Mesothelial cell of epicardium (in vitro differentiated cells): Measurements from ENCODE around the gene ADAM22. TPM values are rescaled to one million over a fixed set of nuclear protein-coding genes. Genes with fewer than 3 reads are reported as not detected.

Source experiments
- DNase-seq, 2 experiments: peaks; one replicate each; pipeline ENCODE4 v3.0.0; 2021; ENCODE audit warnings: low spot score in 2 of 2; ENCODE audit not compliant: unreplicated experiment in 2 of 2
- H3K27ac Mint-ChIP-seq: 2 replicates; pipeline ENCODE4 v1.8.0; 2021; ENCODE audit warnings: mixed read lengths
- H3K27me3 Mint-ChIP-seq: 2 replicates; pipeline ENCODE4 v1.8.0; 2021; ENCODE audit warnings: low read depth, mixed read lengths
- H3K36me3 Mint-ChIP-seq: 2 replicates; pipeline ENCODE4 v1.8.0; 2021; ENCODE audit warnings: mixed read lengths
- H3K4me1 Mint-ChIP-seq: 2 replicates; pipeline ENCODE4 v1.8.0; 2021; ENCODE audit warnings: mixed read lengths
- H3K4me3 Mint-ChIP-seq: 2 replicates; pipeline ENCODE4 v1.8.0; 2021; ENCODE audit warnings: mild to moderate bottlenecking, moderate library complexity, mixed read lengths
- H3K9me3 Mint-ChIP-seq: 2 replicates; pipeline ENCODE4 v1.8.0; 2021; ENCODE audit warnings: mixed read lengths
- CTCF ChIP-seq: fragments of 200-600 bp; sonication (generic); IDR thresholded peaks from one replicate; pipeline ENCODE4 v1.5.0; 2021; ENCODE audit warnings: antibody characterized with exemption; ENCODE audit not compliant: unreplicated experiment
- total RNA-seq: library from RNA; stranded (reverse); gene quantifications from 3 replicates; pipeline ENCODE4 v1.2.1, GENCODE V29; 2021

The ADAM22 gene
- total RNA-seq, 1 donor from 2014 or later: 6.3 TPM

GRCh38 chr7:88202278-88202677 is 268.2 kb downstream of the ADAM22 start:
- Mint-ChIP-seq H3K4me1 (no peaks in the 10 kb centered on the region), H3K27me3 (no peaks in the 10 kb centered on the region), H3K4me3 (no peak overlapping the region), H3K36me3 (peaks cover 32% of the 10 kb centered on the region), H3K9me3 (no peaks in the 10 kb centered on the region), H3K27ac (no peak overlapping the region)
- DNase-seq: no peak
- no peak for TF ChIP-seq CTCF

GRCh38 chr7:88202799-88203198 is 268.7 kb downstream of the ADAM22 start:
- DNase-seq: no peak
- Mint-ChIP-seq H3K27ac (no peak overlapping the region), H3K4me3 (no peak overlapping the region), H3K36me3 (peaks cover 35% of the 10 kb centered on the region), H3K27me3 (no peaks in the 10 kb centered on the region), H3K4me1 (no peaks in the 10 kb centered on the region), H3K9me3 (no peaks in the 10 kb centered on the region)
- no peak for TF ChIP-seq CTCF

- DNase-seq: no peak
- no peaks in the 10 kb centered on the region for H3K4me1 Mint-ChIP-seq
- H3K27me3 Mint-ChIP-seq: no peaks in the 10 kb centered on the region
- no peaks in the 10 kb centered on the region for H3K9me3 Mint-ChIP-seq
- peaks cover 36% of the 10 kb centered on the region for H3K36me3 Mint-ChIP-seq
- no peak for TF ChIP-seq CTCF
- H3K4me3 Mint-ChIP-seq: no peak overlapping the region
- no peak overlapping the region for H3K27ac Mint-ChIP-seq
Measured at GRCh38 chr7:88203401-88203800, 269.4 kb downstream of the ADAM22 start.

GRCh38 chr7:88204525-88205110 is 270.6 kb downstream of the ADAM22 start:
- peaks cover 36% of the 10 kb centered on the region for H3K36me3 Mint-ChIP-seq
- H3K4me3 Mint-ChIP-seq: no peak overlapping the region
- no peaks in the 10 kb centered on the region for H3K27me3 Mint-ChIP-seq
- DNase-seq: no peak
- TF ChIP-seq CTCF: no peak
- no peak overlapping the region for H3K27ac Mint-ChIP-seq
- H3K4me1 Mint-ChIP-seq: no peaks in the 10 kb centered on the region
- H3K9me3 Mint-ChIP-seq: no peaks in the 10 kb centered on the region

GRCh38 chr7:88205179-88205578 is 271.1 kb downstream of the ADAM22 start:
- Mint-ChIP-seq H3K36me3 (peaks cover 41% of the 10 kb centered on the region), H3K4me1 (no peaks in the 10 kb centered on the region), H3K27me3 (no peaks in the 10 kb centered on the region), H3K9me3 (no peaks in the 10 kb centered on the region), H3K27ac (no peak overlapping the region), H3K4me3 (no peak overlapping the region)
- DNase-seq: no peak
- no peak for TF ChIP-seq CTCF

- H3K4me3 Mint-ChIP-seq: no peak overlapping the region
Measured at GRCh38 chr7:88206254-88206653, 272.2 kb downstream of the ADAM22 start.

More at GRCh38 chr7:88206254-88206653, 272.2 kb downstream of the ADAM22 start:
- Mint-ChIP-seq H3K9me3 (no peaks in the 10 kb centered on the region), H3K27ac (no peak overlapping the region), H3K36me3 (peaks cover 45% of the 10 kb centered on the region), H3K27me3 (no peaks in the 10 kb centered on the region), H3K4me1 (no peaks in the 10 kb centered on the region)
- TF ChIP-seq CTCF: no peak
- no peak for DNase-seq
